ENCODE measurements around the gene SEZ6L.

Gene SEZ6L

DNA sequence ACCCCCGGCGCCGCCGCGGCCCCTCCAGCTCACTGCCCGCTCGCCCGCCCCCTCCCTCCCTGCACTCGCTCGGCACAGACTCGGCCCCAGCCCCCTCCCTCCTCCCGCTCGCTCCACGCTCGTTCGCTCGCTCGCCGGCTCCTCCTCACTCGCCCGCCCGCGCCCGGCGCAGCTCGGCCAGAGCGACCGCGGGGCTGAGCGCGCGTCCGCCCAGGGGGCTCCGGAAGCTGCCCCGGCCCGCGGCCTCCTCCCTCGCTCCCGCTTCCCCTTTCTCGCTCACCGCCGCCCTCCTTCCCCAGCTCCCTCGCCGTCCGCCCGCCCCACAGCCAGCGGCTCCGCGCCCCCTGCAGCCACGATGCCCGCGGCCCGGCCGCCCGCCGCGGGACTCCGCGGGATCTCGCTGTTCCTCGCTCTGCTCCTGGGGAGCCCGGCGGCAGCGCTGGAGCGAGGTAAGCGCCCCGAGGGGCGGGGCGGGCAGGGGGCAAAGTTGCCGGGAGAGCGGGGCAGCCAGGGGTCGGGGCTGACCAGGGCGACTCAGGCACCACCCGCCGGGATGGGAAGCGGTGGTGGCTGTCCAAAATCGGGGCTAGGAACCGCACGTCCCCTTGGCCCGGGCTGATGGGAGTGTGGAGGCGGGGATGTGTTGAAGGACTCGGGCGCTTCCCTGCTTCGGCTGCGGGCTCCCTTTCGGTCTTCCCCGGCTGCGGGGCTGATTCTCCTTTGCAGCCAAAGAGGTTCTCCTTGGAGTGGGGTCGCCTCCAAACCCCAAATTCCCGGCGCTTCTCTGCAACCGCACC, at the start of gene SEZ6L:
Gene SEZ6L, plus strand, starts transcription at position 148 of the 797 bp plus-strand sequence. Its CDS starts 208 bp downstream, at position 356.
- DNase-seq: no peak

DNA sequence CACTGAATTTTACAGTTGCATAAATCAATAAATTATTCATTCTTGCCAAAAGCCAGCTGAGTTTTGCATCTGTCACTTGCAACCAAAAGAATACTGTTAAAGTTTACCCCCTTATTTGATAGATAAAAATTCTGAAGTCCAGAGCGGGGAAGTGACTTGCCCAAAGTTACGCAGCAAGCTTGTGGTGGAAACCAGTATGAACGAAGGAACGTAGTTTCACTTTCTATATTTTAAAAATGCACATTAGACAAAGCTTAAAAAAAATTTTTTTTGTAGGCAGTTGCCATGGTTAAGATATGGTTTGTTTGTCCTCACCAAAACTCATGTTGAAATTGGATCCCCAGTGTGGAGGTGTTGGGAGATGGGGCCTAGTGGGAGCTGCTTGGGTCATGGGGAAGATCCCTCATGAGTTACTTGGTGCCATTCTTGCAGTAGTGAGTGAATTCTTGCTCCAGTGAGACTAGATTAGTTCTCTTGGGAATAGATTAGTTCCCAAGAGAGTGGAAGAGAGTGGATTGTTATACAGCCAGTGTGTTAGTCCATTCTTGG, 46.3 kb upstream of the SEZ6L start:
- no peak for DNase-seq

DNA sequence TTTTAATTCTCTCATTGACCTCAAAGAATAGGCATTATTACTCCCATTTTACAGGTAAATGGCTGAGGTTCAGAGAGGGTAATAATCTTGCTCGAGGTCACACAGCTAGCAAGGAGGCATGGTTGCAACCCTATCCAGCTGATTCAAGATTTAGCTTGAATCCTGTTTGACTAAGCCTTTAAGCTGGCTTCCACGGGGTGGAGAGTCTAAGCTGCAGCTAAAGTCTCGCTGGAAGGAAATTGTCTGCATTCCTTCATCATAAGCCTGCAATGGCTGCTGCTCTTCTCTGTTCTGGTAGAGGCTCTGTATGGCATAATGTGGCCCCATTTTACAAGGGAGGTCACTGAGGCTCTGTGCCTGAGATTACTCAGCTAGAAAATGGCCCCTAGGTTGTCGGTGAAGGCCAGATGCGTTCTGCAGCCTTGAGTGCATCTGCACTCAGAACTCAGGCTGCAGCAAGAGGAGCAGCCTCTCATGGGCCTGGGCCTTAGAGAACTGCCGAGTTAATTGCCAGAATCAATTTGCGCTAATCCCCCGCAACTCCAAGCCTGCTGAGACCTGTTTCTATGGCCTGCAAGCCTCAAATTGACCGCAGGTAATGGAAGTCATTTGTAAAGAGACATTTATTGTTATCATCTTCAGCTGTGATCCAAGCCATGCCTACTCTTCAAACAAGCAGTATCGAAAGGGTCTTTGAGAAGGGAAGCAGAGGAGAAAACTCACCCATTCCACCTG, 44.1 kb upstream of the SEZ6L start:
- DNase-seq: no peak

DNA sequence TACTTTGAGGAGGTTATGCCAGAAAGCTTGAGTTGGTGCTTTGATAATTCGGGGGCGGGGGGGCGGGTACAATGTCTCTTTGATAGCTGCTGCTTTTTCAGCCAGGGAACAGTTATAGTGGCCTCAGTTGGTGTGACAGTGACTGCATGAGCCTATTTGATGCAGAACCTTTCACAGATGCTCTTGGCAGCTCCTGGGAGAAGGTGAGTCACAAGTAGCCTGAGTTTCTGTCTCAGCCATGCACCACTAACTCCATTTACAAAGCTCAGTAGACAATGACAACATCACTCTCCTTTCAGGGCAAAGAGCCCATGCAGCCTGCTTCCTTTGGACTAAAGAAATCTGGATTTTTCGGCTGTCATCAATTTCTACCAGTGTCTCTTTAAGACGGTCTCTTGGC, 42.1 kb upstream of the SEZ6L start:
- no peak for DNase-seq

DNA sequence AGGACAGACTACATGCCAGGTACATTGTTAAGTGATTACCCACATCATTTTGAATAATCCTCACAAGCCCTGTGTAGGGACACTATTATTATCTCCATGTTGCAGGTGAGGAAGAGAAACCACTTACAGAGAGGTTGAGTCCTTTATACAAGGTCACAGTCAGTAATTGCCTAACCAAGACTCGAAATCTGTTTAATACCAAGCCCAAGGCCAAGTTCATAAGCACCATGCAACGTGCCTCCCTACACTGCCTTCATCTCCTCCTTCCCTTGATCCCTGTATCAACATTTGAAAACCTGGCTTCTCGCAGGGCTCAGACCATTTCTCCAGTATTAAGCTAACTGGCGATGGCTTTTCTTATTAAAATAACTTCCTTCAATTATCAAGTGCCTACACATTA, 41.7 kb upstream of the SEZ6L start:
- DNase-seq: no peak

DNA sequence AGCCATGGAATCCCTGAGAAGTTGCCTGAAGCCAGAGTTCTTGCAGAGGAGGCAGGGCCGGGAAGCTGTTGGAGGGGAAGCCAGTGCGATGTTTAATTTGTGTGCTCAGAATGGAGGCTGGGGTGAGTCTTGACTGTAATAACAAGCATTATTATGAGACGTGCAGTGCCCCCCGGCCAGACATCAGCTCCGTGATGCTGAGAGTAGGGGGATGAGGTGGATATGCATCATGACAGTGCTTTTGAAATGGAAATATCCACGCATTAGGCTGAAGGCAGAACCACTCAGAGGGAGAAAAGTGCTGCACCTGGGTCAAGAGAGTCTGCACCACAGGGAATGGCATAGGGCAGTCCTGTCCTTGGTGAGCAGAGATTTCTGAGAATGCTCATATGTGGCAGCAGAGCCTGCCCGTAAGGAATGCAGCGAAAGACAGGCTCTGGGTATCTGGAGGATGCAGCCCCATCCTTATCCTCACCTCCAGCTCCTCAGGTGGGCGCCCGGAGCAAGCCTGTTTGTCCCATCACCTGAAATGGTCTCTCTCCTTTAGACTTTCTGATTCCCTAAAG, 37.6 kb upstream of the SEZ6L start:
- DNase-seq: no peak

DNA sequence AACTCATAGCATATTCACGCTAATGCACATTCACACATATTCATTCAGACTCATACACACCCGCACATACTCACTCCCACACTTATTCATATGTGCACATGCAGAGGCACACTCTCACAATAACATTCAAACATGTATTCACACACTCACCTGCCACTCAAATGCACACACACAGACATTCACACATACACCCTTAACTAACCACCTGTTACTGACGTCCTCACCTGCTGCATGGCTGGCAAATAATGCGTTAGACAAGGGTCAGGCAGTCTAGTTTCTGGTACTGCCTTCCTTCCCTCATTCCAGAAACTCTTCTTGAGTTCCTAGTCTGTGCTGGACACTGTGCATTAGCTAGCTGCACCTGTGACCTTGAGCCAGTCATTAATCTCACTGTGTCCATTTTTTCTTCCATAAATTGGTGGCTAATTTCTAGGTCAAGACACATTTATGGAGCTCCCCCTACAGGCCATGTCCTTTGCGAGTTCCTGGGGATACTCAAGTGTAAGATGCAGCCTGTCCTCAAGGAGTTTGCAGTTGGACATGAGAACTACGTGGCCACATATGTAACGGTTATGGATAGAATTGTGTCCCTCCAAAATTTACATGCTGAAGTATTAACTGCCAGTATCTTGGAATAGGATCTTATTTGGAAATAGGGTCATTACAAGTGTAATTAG, 34.5 kb upstream of the SEZ6L start:
- no peak for DNase-seq

DNA sequence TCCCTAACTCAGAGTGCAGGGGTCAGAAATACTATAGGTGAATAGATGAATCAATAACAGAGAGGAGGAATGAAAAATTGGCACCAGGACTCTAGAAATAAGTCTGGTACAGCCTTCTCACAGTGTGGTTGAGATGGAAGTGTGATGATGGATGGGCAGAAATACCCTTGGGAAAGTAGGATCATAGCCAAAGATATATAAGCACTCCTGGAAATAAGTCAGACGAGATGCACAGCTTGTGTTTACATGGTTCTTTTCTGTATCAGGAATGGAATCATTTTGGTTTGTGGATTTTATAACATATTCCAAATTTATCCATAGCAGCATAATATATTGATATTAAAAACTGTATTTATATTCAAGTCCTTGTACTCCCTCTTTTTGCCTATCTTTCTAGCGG, 33.5 kb upstream of the SEZ6L start:
- no peak for DNase-seq

DNA sequence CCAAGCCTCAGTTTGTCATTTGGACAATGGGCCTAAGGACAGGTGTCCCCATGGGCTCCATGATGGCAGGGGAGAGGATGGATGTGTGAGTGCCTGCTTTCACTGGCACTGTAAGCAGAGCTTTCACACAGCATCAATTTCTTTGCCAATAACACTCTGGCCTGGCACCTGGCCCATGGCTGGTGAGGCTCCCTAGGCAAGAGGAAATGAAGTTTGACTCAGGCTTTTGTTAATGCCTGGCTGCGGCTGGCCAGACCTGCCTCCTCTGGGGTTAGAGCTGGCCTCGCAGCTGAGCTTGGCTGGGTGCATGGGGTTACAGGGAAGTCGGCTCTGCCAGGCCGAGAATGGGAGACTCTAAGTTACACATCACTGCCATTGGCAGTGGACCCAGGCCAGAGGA, 30.0 kb upstream of the SEZ6L start:
- DNase-seq: no peak

DNA sequence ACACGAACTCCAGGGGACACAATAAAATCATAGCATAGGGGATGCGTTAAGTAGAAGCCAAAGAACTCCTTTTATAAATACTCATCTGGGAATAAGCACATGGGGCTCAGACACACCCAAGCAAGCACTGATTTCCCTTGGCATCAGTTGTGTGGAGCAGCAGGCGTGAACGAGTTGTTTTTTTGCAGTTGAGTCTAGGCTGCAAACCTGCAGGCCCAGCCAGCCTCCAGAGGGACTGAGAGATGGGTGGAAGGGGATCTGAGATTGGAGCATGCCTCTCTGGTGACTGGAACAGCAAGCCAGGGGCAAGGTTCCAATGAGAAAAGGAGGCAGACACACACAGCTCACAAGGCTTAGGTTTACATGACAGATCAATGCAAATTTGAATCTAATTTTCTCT, 27.4 kb upstream of the SEZ6L start:
- no peak for DNase-seq

DNA sequence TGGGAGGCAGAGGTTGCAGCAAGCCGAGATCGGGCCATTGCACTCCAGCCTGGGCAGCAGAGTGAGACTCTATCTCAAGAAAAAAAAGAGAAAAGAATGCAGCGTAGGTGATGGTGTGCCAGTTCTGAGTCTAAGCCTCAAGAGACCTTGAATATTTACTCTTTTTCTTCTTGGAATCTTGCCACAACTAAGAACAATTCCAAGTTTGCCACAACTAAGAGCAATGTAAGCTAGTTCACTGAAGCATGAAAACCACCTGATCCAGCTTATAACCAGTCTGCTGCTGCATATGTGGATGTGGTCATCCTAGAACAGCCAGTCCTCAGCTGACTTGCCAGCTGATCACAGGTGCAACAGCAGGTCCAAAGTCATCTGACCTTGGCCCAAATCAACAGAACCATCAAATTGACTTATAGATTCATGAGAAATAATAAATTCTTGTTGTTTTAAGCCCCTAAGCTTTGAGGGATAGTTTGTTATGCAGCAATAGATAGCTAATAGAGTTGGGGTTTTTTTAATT, 25.4 kb upstream of the SEZ6L start:
- no peak for DNase-seq

DNA sequence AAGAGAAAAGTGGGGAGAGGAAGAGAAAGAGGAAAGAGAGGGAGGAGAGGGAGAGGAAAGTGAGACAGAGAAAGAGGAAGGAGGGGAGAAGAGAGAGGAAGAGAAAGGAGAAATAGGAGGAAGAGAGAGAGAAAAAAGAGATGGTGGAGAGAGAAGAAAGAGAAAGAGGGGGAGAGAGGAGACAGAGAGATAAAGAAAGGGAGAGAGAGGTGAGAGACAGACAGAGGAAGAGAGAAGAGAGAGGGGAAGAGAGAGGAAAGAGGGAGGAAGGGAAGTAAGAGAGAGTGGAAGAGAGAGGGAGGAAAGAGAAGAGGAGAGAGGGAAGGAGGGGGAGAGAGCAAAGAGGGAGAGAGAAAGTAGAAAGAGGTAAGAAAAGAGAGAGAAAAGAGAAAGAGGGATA, 9.4 kb upstream of the SEZ6L start:
- no peak for DNase-seq

DNA sequence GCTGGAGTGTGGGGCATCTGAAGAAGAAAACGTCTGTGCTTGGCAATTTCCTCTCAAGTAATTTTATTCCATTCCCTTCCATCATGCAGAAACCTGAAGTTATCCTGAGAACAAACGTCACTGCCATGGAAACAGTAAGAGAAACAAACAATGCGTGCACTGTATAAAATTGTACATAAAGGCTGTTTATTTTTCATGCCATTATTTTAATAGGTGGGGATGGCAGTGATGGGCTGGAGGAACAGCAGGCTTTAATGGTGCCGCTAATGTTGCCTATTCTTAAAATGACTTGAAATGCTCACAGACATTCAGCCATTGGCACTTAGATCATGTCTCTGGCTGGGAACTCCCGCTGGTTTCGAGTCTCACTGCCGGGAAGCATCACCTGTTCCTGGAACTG, 7.5 kb upstream of the SEZ6L start:
- DNase-seq: no peak

DNA sequence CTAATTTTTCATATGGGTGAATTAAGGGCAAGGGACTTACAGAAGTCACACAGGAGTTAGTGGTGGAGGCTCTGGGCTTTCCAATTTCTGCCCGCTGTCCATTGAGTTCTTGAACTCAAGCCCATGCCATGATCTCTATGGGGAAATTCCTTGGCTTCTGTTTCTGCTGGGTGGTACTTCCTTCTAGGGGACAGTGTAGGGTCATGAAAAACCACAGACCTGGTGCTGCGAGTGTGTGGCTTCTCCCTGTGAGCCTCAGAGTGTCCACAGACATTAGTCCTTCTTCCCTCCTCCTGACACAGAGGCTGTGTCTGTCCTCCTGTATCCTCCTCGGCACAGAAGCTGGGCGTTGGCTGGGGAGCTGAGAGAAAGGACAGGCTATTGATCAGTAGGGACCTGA, 6.3 kb upstream of the SEZ6L start:
- DNase-seq: no peak

DNA sequence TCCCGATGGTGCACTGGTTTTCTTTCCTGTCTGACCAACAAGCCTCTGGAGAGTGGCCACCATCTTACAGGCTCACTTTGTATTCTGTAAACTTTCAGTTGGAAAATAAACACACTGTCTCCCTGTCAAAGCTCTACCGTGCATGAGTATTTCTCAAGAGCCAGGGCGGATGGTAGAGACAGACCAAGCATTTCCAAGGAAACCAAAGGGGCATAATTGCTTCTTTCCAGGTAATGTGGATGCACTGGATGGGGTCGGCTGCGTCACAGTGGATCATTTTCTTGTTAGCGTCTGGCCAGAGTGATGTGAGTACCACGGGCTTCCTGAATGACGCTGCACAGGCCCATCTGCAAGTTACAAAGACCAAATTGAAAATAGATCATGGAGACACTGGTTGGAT, 5.1 kb upstream of the SEZ6L start:
- DNase-seq: no peak

DNA sequence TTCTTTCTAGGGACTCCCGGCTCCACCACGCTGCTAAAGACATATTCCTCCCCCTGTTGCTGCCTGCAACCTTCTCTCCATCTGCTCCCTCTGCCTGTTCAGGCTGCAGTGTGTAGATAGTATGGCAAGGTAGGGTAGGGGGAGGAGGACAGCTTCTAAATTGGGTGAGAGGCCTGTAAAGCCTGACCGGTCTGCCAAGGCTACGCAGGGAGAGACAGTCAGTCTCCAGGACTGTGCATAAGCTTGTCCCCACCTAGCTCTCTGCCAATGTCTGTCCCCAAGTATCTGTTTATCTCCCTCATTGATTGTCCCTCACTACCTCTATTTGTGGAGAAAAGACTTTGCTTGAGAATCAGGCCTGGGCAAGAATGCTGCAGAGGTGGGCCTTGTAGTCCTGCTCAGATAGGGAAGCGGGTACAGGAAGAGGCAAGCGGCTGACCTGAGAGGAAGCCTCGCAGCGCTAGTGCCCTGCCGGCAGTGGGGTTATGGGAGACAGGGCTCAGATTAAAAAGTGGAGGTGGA, 871 bp upstream of the SEZ6L start:
- DNase-seq: no peak

DNA sequence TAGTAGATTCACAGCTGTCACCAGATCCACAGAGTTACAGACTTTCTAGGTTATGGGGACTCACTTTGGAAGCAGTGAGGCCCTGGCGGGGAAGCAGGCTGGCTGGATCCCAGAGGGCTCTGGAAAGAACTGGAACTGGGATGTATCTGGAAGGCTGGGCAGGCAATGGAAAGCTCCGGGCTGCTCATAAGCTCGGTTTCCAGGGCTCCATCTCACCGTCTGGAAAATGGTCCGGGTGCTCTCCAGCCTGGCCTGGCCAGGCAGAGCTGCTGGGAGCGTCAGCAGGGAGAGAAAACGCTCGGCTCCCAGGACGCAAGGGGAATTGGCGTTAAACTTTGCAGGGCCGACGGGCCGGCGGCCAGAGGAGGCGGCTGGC, 335 bp upstream of the SEZ6L start:
- no peak for DNase-seq

DNA sequence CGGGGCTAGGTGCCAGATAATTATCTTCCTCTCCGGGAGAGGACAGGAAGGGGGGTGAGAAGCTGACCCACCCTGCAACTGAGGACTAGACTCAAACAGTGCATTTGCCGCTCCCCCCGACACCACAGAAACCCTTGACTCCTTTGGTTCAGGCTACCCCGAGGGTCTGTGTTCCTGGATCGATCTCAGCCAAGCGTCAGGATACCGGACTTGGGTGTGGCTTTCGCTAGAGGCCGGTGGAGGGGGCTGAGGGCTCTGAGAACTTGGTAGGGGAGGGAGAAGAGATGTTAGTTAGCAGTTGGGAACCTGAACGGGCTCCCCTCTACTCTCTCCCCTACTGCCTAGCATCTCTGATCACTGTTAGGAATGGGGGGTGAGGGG, 840 bp downstream of the SEZ6L start:
- no peak for DNase-seq

DNA sequence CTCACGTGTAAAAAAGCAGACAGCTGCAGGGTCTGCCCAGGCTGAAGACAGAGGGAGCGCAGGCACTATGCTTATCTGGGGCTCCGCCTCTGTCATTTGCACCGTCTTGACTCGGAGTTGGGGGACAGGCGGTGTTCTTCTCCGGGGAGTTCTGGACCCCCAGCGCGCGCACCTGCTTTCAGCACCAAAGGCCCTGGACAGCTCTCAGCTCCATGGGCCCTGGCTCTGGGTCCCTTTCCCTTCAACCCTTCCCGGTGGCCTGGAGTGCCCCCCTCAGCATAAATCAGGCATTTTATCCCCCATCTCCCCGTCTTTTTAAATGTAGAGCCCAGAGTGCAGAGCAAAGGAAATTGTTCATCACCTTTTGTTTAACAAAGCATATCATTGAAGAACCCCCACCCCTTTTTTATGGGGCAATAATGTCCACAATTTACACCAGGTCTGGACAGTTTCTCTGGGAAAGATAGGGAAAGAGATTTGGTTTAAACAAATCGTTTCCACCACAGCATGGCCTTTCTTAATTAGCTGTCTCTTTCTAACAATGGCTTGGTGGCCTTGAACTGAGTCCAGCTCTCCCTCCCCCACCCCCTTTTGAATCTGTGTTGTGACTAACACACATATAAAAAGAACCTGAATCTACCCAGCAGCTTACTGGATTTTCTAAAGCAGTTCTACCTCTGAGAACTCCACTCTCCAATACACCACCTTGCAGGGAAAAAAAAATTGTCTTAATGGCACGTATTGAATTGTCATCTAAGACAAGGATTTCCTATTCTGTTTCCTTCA, 1.7 kb downstream of the SEZ6L start:
- DNase-seq: no peak

DNA sequence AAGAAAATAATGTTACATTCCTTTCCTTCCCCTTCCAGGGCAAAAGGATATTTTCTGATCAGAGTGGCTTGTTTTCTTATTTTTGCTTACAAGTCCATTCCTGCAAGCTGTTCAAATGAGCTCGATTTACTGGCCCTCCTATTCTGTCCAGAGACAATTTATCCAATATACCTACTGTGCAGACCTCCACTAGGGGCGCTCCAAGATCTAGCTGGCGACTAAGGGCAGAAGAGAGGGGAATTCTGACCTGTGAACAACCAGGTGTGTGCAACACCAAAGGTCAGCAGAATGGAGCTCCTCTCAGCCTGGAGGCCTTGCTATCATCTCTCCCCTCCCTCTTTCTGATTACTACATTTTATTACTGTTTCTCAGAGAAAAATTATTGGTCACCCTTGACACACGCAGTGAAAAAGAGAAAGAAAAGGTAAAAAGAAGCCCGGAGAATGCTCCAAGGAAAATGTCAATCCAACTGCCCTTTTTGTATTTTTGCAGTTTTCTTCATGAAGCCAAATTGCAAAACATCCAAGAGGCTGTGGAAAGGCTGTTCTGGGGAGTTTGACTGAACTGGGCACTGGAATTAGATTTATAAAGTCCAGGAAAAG, 3.2 kb downstream of the SEZ6L start:
- no peak for DNase-seq

DNA sequence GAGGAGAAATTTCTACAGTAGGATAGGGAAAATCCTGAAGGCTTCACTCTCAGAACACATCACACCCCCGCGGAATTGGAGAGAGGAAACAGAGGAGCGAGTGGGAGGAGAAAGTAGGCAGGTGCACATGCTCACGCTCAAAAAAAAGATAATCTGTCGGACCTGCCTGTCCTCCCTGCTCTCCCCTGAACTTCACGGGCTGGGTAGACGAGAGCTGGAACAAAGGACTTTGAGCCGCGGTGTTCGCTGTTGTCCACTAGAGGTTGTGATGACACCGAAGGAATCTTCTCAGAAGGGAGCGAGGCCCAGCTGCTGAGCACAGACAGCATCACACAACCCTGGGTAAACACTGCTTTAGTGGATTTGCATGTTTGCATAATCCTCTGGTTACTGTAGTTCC, 5.0 kb downstream of the SEZ6L start:
- no peak for DNase-seq

DNA sequence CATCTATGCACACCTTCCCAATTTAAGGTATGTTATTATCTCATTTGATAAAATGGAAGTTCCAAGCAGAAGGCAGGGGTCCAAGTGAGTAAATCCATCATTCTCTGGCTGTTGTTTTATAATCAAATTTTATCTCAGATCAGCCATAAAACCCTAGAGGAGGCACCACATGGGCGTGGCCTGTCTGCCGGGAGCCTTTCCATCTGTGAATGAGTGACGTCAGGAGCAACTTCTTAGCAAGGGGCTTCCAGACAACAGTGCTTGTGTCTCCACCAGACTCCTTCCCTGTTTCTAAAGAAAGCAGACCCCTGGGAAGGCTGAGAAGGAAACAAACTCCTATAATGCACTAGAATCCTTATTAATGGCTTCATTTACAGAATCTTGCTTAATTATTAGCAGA, 13.5 kb downstream of the SEZ6L start:
- DNase-seq: no peak

Data from T1000 (cell line).